Measurements from ENCODE around the gene MAPKAP1. TPM values are rescaled to one million over a fixed set of nuclear protein-coding genes. Genes with fewer than 3 reads are reported as not detected.

The MAPKAP1 gene
- total and polyA plus RNA-seq, 9 of the 15 experiments (the other 6 are each of a cell fraction or from before 2014, with no cell fraction given), result 2.6 to 82.1 (median 61.1) TPM

DNA sequence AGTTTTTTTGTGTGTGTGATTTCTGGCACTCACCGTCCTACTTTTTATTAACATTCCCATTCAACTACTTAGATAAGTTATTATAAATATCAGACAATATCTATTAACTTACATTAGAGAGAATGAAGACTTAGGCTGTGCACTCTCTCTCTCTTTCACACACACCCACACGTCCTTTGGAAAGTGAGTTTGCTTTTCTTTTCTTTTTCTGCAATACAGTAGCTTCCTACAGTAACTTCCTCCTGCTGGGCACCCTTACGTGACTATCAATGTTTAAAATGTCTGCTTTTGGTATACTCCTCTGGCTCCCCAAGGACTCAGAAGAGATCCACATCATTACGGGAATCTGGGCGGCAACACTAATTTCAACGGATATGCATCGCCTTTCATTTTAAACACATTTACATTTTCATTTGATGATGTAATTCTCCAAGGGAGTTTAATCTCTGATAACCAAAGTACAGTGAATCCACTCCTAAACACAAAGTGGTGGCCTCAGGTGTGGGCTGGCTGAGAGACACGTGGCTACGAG, 179.5 kb downstream of the MAPKAP1 start:
- ChIA-PET CTCF (ENCODE audit: low intra/inter-chr PET ratio) (interaction anchor here (0.7 kb wide), 1 partner anchor 647 kb away, joined by 3 read pairs; no protein-coding TSS in a partner anchor), POLR2A (no interaction called here)
- Histone ChIP-seq H3K79me2 (ENCODE audit: control insufficient read depth, insufficient read depth, low read length) (no peaks in the 10 kb centered on the region), H3K4me2 (ENCODE audit: insufficient read depth, low read length) (no peak overlapping the region), H3K9me3 (replicated peaks; ENCODE audit: control insufficient read depth, insufficient read depth, low read depth, low read length) (no peaks in the 10 kb centered on the region), H3K4me3 (no peak overlapping the region), H2AFZ (ENCODE audit: low read depth, low read length) (no peak overlapping the region), H3K36me3 (ENCODE audit: control insufficient read depth, insufficient read depth, low read length) (no peaks in the 10 kb centered on the region), H4K20me1 (replicated peaks; ENCODE audit: control insufficient read depth, insufficient read depth, low read length) (no peaks in the 10 kb centered on the region), H3K9ac (ENCODE audit: insufficient read depth in 1 of 2, low read depth in 2 of 2, low read length in 2 of 2) (no peak overlapping the region), H3K4me1 (replicated peaks in 1 of 2; ENCODE audit: control insufficient read depth in 2 of 2, insufficient read depth in 2 of 2, low read length in 2 of 2) (no peaks in the 10 kb centered on the region; a peak in 1 of 5 replicates), H3K27ac (ENCODE audit: extremely low read depth, low read depth, low read length) (no peak overlapping the region), H3K27me3 (ENCODE audit: control insufficient read depth in 2 of 2, insufficient read depth in 2 of 2, low read length in 2 of 2) (no peaks in the 10 kb centered on the region), H3K9me1 (ENCODE audit: control insufficient read depth, insufficient read depth, low read length) (no peaks in the 10 kb centered on the region)
- no peak for ATAC-seq
- no peak for TF ChIP-seq NFRKB (IDR thresholded peaks at IDR 0.05; ENCODE audit: low read depth)
- TF ChIP-seq, protein P1, sequence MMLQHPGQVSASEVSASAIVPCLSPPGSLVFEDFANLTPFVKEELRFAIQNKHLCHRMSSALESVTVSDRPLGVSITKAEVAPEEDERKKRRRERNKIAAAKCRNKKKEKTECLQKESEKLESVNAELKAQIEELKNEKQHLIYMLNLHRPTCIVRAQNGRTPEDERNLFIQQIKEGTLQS (IDR thresholded peaks at IDR 0.05), result 0 out of 2 replicates have a peak, but pooled peaks have one; percentile 15
- TF ChIP-seq, protein P1 (CRISPR knock-in tag; conservative IDR thresholded peaks at IDR 0.05), result no peak
- no TSS peak for BruUV-seq (replicated peaks)
- WGBS (ENCODE audit: insufficient coverage, low coverage, missing lambda C conversion rate), result 80% methylated on average over 9 of the region's 9 CpGs
- no peak for FAIRE-seq
- in situ Hi-C loops (cut with MboI) (no loop called here), intact Hi-C loops (cut with micrococcal nuclease) (no loop called here)
- DNase-seq (ENCODE audit: extremely low read depth in 1 of 4, low spot score in 3 of 4), result no peak

DNA sequence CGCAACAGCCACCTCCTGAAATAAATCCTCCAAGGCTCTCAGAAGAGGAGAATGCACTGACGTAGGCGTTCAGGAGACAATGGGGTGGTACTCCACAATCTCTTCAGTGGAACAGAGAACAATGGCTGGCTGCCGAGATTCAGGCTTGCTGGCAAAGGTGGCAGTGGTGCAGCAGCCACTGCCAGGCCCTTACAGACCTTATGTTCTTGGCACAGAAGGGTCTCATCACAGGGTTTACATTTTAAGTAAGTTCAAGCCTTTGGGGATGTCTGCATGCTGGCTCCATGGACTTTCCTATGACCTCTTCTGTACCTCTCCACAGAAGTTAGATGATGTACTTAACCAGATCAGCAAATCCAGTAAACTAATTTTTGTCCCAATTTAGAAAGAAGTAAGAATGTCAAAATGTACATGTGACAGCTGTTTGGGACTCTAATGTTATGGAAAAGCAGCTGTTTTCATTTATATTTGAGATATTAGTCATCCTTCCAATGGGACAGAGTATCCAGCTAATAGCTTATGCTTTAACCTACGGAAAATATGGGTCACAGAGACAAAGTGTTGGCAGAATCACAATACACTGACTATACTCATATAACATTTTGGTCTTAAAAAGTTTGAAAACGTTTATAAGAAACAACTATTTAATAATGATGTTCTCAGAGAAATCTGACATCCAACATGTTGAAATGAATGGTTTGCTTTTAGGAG, 180.9 kb downstream of the MAPKAP1 start:
- BruUV-seq (replicated peaks), result no TSS peak
- FAIRE-seq (no peak), DNase-seq (ENCODE audit: extremely low read depth in 1 of 4, low spot score in 3 of 4) (no peak), ATAC-seq (no peak)
- Histone ChIP-seq H3K4me1 (replicated peaks in 1 of 2; ENCODE audit: control insufficient read depth in 2 of 2, insufficient read depth in 2 of 2, low read length in 2 of 2) (no peaks in the 10 kb centered on the region; a peak in 1 of 5 replicates), H2AFZ (ENCODE audit: low read depth, low read length) (no peak overlapping the region), H3K4me3 (no peak overlapping the region), H3K79me2 (ENCODE audit: control insufficient read depth, insufficient read depth, low read length) (no peaks in the 10 kb centered on the region), H4K20me1 (replicated peaks; ENCODE audit: control insufficient read depth, insufficient read depth, low read length) (no peaks in the 10 kb centered on the region), H3K9me3 (replicated peaks; ENCODE audit: control insufficient read depth, insufficient read depth, low read depth, low read length) (no peaks in the 10 kb centered on the region), H3K4me2 (ENCODE audit: insufficient read depth, low read length) (no peak overlapping the region), H3K36me3 (ENCODE audit: control insufficient read depth, insufficient read depth, low read length) (no peaks in the 10 kb centered on the region), H3K27ac (ENCODE audit: extremely low read depth, low read depth, low read length) (no peak overlapping the region), H3K27me3 (ENCODE audit: control insufficient read depth in 2 of 2, insufficient read depth in 2 of 2, low read length in 2 of 2) (no peaks in the 10 kb centered on the region), H3K9me1 (ENCODE audit: control insufficient read depth, insufficient read depth, low read length) (no peaks in the 10 kb centered on the region), H3K9ac (ENCODE audit: insufficient read depth in 1 of 2, low read depth in 2 of 2, low read length in 2 of 2) (no peak overlapping the region)
- CTCF ChIA-PET (ENCODE audit: low intra/inter-chr PET ratio), result no interaction called here
- 78% methylated on average over 6 of the region's 6 CpGs for WGBS (ENCODE audit: insufficient coverage, low coverage, missing lambda C conversion rate)
- POLR2A ChIA-PET, result interaction anchor here (0.7 to 2.7 kb wide), 3 partner anchors 8 to 68 kb away, joined by 3 to 11 read pairs (median 4); no protein-coding TSS in a partner anchor
- in situ Hi-C loops (cut with MboI), result no loop called here
- intact Hi-C loops (cut with micrococcal nuclease), result no loop called here
- TF ChIP-seq, protein P2, sequence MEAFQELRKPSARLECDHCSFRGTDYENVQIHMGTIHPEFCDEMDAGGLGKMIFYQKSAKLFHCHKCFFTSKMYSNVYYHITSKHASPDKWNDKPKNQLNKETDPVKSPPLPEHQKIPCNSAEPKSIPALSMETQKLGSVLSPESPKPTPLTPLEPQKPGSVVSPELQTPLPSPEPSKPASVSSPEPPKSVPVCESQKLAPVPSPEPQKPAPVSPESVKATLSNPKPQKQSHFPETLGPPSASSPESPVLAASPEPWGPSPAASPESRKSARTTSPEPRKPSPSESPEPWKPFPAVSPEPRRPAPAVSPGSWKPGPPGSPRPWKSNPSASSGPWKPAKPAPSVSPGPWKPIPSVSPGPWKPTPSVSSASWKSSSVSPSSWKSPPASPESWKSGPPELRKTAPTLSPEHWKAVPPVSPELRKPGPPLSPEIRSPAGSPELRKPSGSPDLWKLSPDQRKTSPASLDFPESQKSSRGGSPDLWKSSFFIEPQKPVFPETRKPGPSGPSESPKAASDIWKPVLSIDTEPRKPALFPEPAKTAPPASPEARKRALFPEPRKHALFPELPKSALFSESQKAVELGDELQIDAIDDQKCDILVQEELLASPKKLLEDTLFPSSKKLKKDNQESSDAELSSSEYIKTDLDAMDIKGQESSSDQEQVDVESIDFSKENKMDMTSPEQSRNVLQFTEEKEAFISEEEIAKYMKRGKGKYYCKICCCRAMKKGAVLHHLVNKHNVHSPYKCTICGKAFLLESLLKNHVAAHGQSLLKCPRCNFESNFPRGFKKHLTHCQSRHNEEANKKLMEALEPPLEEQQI (IDR thresholded peaks at IDR 0.05), result no peak
- TF ChIP-seq, protein P3, sequence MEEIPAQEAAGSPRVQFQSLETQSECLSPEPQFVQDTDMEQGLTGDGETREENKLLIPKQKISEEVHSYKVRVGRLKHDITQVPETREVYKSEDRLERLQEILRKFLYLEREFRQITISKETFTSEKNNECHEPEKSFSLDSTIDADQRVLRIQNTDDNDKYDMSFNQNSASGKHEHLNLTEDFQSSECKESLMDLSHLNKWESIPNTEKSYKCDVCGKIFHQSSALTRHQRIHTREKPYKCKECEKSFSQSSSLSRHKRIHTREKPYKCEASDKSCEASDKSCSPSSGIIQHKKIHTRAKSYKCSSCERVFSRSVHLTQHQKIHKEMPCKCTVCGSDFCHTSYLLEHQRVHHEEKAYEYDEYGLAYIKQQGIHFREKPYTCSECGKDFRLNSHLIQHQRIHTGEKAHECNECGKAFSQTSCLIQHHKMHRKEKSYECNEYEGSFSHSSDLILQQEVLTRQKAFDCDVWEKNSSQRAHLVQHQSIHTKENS (CRISPR knock-in tag; IDR thresholded peaks at IDR 0.05), result no peak
- TF ChIP-seq, protein P4, sequence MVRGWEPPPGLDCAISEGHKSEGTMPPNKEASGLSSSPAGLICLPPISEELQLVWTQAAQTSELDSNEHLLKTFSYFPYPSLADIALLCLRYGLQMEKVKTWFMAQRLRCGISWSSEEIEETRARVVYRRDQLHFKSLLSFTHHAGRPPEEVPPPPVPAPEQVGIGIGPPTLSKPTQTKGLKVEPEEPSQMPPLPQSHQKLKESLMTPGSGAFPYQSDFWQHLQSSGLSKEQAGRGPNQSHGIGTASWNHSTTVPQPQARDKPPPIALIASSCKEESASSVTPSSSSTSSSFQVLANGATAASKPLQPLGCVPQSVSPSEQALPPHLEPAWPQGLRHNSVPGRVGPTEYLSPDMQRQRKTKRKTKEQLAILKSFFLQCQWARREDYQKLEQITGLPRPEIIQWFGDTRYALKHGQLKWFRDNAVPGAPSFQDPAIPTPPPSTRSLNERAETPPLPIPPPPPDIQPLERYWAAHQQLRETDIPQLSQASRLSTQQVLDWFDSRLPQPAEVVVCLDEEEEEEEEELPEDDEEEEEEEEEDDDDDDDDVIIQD (CRISPR knock-in tag; IDR thresholded peaks at IDR 0.05), result no peak

Data from K562 (cell line).